SU-DHL-6 (cell line): ENCODE measurements around the gene CAMK2D.
"Not testable (repeated sequence)": the region's sequence is repeated elsewhere in the genome, so short reads cannot be mapped to it uniquely, and the experiment has no call there.

Experiments
- H2AFZ ChIP-seq: fragments of 200-600 bp; sonication (generic); 2 replicates; pipeline ENCODE4 v1.6.1; 2014; ENCODE audit warnings: low read depth, mild to moderate bottlenecking, moderate library complexity, mixed read lengths, antibody characterized with exemption, low read length; ENCODE audit not compliant: severe bottlenecking
- H3F3A ChIP-seq: fragments of 200-600 bp; shearing (Covaris generic); 2 replicates; pipeline ENCODE4 v1.6.0; 2016; ENCODE audit warnings: antibody characterized with exemption, mild to moderate bottlenecking; ENCODE audit not compliant: insufficient read depth
- H3K27ac ChIP-seq: fragments of 200-600 bp; sonication (generic); 2 replicates; pipeline ENCODE4 v1.5.1; 2016; ENCODE audit warnings: low read depth, mild to moderate bottlenecking, low read length, moderate library complexity, mixed read lengths
- H3K27me3 ChIP-seq: fragments of 200-600 bp; sonication (generic), shearing (Covaris generic); 2 replicates; pipeline ENCODE4 v1.6.0; 2014; ENCODE audit warnings: mild to moderate bottlenecking, low read length
- H3K36me3 ChIP-seq: fragments of 200-600 bp; sonication (generic); 2 replicates; pipeline ENCODE4 v1.6.1; 2014; ENCODE audit warnings: mild to moderate bottlenecking, low read length, mixed read lengths
- H3K4me2 ChIP-seq: fragments of 300-600, 200-600 bp; shearing (Covaris generic), sonication (generic); 2 replicates; pipeline ENCODE4 v1.6.0; 2014; ENCODE audit warnings: low read length, low read depth, mild to moderate bottlenecking; ENCODE audit not compliant: poor library complexity, severe bottlenecking
- H3K4me3 ChIP-seq: fragments of 200-600 bp; sonication (generic); 2 replicates; pipeline ENCODE4 v1.5.1; 2014; ENCODE audit warnings: antibody characterized with exemption, low read length, mild to moderate bottlenecking, mixed read lengths; ENCODE audit not compliant: insufficient read depth, poor library complexity, severe bottlenecking
- H3K79me2 ChIP-seq: fragments of 200-600 bp; sonication (generic); 2 replicates; pipeline ENCODE4 v1.6.1; 2014; ENCODE audit warnings: mild to moderate bottlenecking, low read length, moderate library complexity; ENCODE audit not compliant: insufficient read depth
- H3K9ac ChIP-seq: fragments of 200-600 bp; sonication (generic); 2 replicates; pipeline ENCODE4 v1.7.0; 2014; ENCODE audit warnings: mild to moderate bottlenecking, low read length
- H3K9me2 ChIP-seq: fragments of 200-600 bp; sonication (generic); replicated peaks from 2 replicates; pipeline ENCODE4 v1.6.1; 2014; ENCODE audit warnings: low read length; ENCODE audit not compliant: insufficient read depth
- H3K9me3 ChIP-seq: fragments of 200-600 bp; sonication (generic); 2 replicates; pipeline ENCODE4 v1.6.1; 2014; ENCODE audit warnings: low read length, mixed read lengths; ENCODE audit not compliant: insufficient read depth
- H4K20me1 ChIP-seq: fragments of 200-600 bp; sonication (generic); 2 replicates; pipeline ENCODE4 v1.6.1; 2014; ENCODE audit warnings: low read depth, mild to moderate bottlenecking, antibody characterized with exemption, low read length, moderate library complexity, mixed read lengths
- EZH2phosphoT487 ChIP-seq: fragments of 200-600 bp; sonication (generic), shearing (Covaris generic); conservative IDR thresholded peaks from 2 replicates; pipeline ENCODE4 v1.6.1; 2018; ENCODE audit warnings: mild to moderate bottlenecking, antibody characterized with exemption, low read length, moderate library complexity, mixed read lengths
- TF ChIP-seq, protein P1 (sequence below): fragments of 200-600 bp; sonication (generic); IDR thresholded peaks from one replicate; pipeline ENCODE4 v1.5.1; 2017; ENCODE audit warnings: antibody characterized with exemption, mild to moderate bottlenecking, low read length, moderate library complexity; ENCODE audit not compliant: insufficient read depth, poor library complexity, severe bottlenecking

The CAMK2D gene

GRCh38 chr4:113768952-113769351, 7.4 kb upstream of the CAMK2D start:
- no peak overlapping the region for H3K27ac ChIP-seq
- no peaks in the 10 kb centered on the region for H3K36me3 ChIP-seq
- H4K20me1 ChIP-seq: no peaks in the 10 kb centered on the region
- no peak overlapping the region for H3K9ac ChIP-seq
- TF ChIP-seq, protein P1, sequence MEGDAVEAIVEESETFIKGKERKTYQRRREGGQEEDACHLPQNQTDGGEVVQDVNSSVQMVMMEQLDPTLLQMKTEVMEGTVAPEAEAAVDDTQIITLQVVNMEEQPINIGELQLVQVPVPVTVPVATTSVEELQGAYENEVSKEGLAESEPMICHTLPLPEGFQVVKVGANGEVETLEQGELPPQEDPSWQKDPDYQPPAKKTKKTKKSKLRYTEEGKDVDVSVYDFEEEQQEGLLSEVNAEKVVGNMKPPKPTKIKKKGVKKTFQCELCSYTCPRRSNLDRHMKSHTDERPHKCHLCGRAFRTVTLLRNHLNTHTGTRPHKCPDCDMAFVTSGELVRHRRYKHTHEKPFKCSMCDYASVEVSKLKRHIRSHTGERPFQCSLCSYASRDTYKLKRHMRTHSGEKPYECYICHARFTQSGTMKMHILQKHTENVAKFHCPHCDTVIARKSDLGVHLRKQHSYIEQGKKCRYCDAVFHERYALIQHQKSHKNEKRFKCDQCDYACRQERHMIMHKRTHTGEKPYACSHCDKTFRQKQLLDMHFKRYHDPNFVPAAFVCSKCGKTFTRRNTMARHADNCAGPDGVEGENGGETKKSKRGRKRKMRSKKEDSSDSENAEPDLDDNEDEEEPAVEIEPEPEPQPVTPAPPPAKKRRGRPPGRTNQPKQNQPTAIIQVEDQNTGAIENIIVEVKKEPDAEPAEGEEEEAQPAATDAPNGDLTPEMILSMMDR: no peak
- no peak for TF ChIP-seq EZH2phosphoT487
- H3K9me2 ChIP-seq: no peaks in the 10 kb centered on the region
- H3K79me2 ChIP-seq: no peaks in the 10 kb centered on the region
- no peak overlapping the region for H3K4me2 ChIP-seq
- H3F3A ChIP-seq: no peaks in the 10 kb centered on the region
- H3K27me3 ChIP-seq: no peaks in the 10 kb centered on the region
- no peaks in the 10 kb centered on the region for H3K9me3 ChIP-seq
- H2AFZ ChIP-seq: no peak overlapping the region
- no peak overlapping the region for H3K4me3 ChIP-seq

GRCh38 chr4:113766882-113767281, 5.3 kb upstream of the CAMK2D start:
- no peak overlapping the region for H2AFZ ChIP-seq
- no peak overlapping the region for H3K4me2 ChIP-seq
- no peaks in the 10 kb centered on the region for H3K79me2 ChIP-seq
- H3K27ac ChIP-seq: no peak overlapping the region
- TF ChIP-seq, protein P1: no peak
- no peak for TF ChIP-seq EZH2phosphoT487
- peaks cover 11% of the 10 kb centered on the region for H3F3A ChIP-seq
- no peaks in the 10 kb centered on the region for H3K9me2 ChIP-seq
- H4K20me1 ChIP-seq: no peaks in the 10 kb centered on the region
- H3K9ac ChIP-seq: no peak overlapping the region
- H3K4me3 ChIP-seq: no peak overlapping the region
- H3K9me3 ChIP-seq: no peaks in the 10 kb centered on the region
- no peaks in the 10 kb centered on the region for H3K27me3 ChIP-seq
- H3K36me3 ChIP-seq: no peaks in the 10 kb centered on the region

- no peaks in the 10 kb centered on the region for H3K36me3 ChIP-seq
- H3K27ac ChIP-seq: no peak overlapping the region
- H3K9me2 ChIP-seq: no peaks in the 10 kb centered on the region
- H3K4me3 ChIP-seq: no peak overlapping the region
- no peak overlapping the region for H3K9ac ChIP-seq
- TF ChIP-seq EZH2phosphoT487: no peak
- TF ChIP-seq, protein P1: no peak
- H3K4me2 ChIP-seq: no peak overlapping the region
- H2AFZ ChIP-seq: no peak overlapping the region
- no peaks in the 10 kb centered on the region for H3K9me3 ChIP-seq
- H3K79me2 ChIP-seq: peaks cover 10% of the 10 kb centered on the region
- H3F3A ChIP-seq: peaks cover 12% of the 10 kb centered on the region
- no peaks in the 10 kb centered on the region for H4K20me1 ChIP-seq
- no peaks in the 10 kb centered on the region for H3K27me3 ChIP-seq
Observed at GRCh38 chr4:113764720-113765264, 3.3 kb upstream of the CAMK2D start.

- H3K27me3 ChIP-seq, H2AFZ ChIP-seq, H3K27ac ChIP-seq, H3K4me3 ChIP-seq, H3K9me2 ChIP-seq, H3K36me3 ChIP-seq, H3K4me2 ChIP-seq, H4K20me1 ChIP-seq, H3K9ac ChIP-seq, H3K9me3 ChIP-seq: not testable (repeated sequence)
- Histone ChIP-seq H3F3A (peaks cover 12% of the 10 kb centered on the region), H3K79me2 (peaks cover 10% of the 10 kb centered on the region)
Observed at GRCh38 chr4:113763923-113764322, 2.4 kb upstream of the CAMK2D start.
